ENCODE data around the gene NRP2.

Gene NRP2

GRCh38 chr2:205660521-205661124 is 21.7 kb upstream of the NRP2 start:
- DNase-seq (ENCODE audit: low read depth) = peak; percentile 95

- no peak for DNase-seq (ENCODE audit: low read depth)
Observed at GRCh38 chr2:205661281-205661680, 21.0 kb upstream of the NRP2 start.

GRCh38 chr2:205662206-205662965 is 19.9 kb upstream of the NRP2 start:
- no peak for DNase-seq (ENCODE audit: low read depth)

- DNase-seq (ENCODE audit: low read depth) = no peak
Observed at GRCh38 chr2:205665791-205666190, 16.5 kb upstream of the NRP2 start.

- DNase-seq (ENCODE audit: low read depth) = no peak
Observed at GRCh38 chr2:205670292-205670691, 12.0 kb upstream of the NRP2 start.

- no peak for DNase-seq (ENCODE audit: low read depth)
Observed at GRCh38 chr2:205673312-205673711, 9.0 kb upstream of the NRP2 start.

GRCh38 chr2:205675861-205676516 is 6.3 kb upstream of the NRP2 start:
- no peak for DNase-seq (ENCODE audit: low read depth)

- no peak for DNase-seq (ENCODE audit: low read depth)
Observed at GRCh38 chr2:205678541-205679142, 3.7 kb upstream of the NRP2 start.

- DNase-seq (ENCODE audit: low read depth) = no peak
Observed at GRCh38 chr2:205679410-205680009, 2.8 kb upstream of the NRP2 start.

- no peak for DNase-seq (ENCODE audit: low read depth)
Observed at GRCh38 chr2:205680067-205680466, 2.2 kb upstream of the NRP2 start.

- no peak for DNase-seq (ENCODE audit: low read depth)
Observed at GRCh38 chr2:205680903-205681302, 1.4 kb upstream of the NRP2 start.

- DNase-seq (ENCODE audit: low read depth) = no peak
Observed at GRCh38 chr2:205681401-205682238, 681 bp upstream of the NRP2 start.

- no peak for DNase-seq (ENCODE audit: low read depth)
Observed at GRCh38 chr2:205682971-205683501, 735 bp downstream of the NRP2 start.

GRCh38 chr2:205683502-205684367 is 1.4 kb downstream of the NRP2 start:
- peak; percentile 81 for DNase-seq (ENCODE audit: low read depth)

GRCh38 chr2:205684871-205685313 is 2.6 kb downstream of the NRP2 start:
- DNase-seq (ENCODE audit: low read depth) = no peak

GRCh38 chr2:205685314-205686055 is 3.2 kb downstream of the NRP2 start:
- DNase-seq (ENCODE audit: low read depth) = no peak

GRCh38 chr2:205686056-205686782 is 3.9 kb downstream of the NRP2 start:
- no peak for DNase-seq (ENCODE audit: low read depth)

GRCh38 chr2:205686783-205687640 is 4.7 kb downstream of the NRP2 start:
- no peak for DNase-seq (ENCODE audit: low read depth)

Measured in GM04503 (cell line).